Motor neuron (in vitro differentiated cells): ENCODE results near the gene ENPP1. TPM values are rescaled to one million over a fixed set of nuclear protein-coding genes. Genes with fewer than 3 reads are reported as not detected.
A peak's percentile ranks its signal among the peaks of the same experiment; 100 is the strongest.

Experiments used
- ATAC-seq, 8 experiments: fragments of 200-7000 bp; cut with Tn5 transposase; replicated peaks in 6 of 8; 2 replicates each; pipeline ENCODE4 v1.8.0; 2021; ENCODE audit warnings: mild to moderate bottlenecking in 8 of 8, moderate library complexity in 8 of 8
- H3K27ac ChIP-seq, 2 donors: fragments of 250-450 bp; sonication (Bioruptor Pico); 2 replicates each; pipeline ENCODE4 v1.9.0; 2021; ENCODE audit warnings: antibody characterized with exemption in 2 of 2, mild to moderate bottlenecking in 2 of 2, moderate library complexity in 1 of 2
- H3K4me1 ChIP-seq, 2 donors: fragments of 250-450 bp; sonication (Bioruptor Pico); replicated peaks in 1 of 2; 2 replicates each; pipeline ENCODE4 v1.6.1; 2021; ENCODE audit warnings: antibody characterized with exemption in 2 of 2, mild to moderate bottlenecking in 2 of 2, moderate library complexity in 1 of 2
- H3K4me3 ChIP-seq, 5 donors: fragments of 250-450 bp; sonication (Bioruptor Pico); 2 replicates each; pipeline ENCODE4 v1.9.0; 2021; ENCODE audit warnings: antibody characterized with exemption in 5 of 5, mild to moderate bottlenecking in 5 of 5, moderate library complexity in 4 of 5
- WGBS, 10 experiments: fragments of 450-650 bp; shearing (Covaris generic); methylation state at CpG; one replicate each; pipeline ENCODE4 v1.0.0; 2022; 5-methylcytosine and 5-hydroxymethylcytosine counted together
- in situ Hi-C, 9 experiments: fragments of 400-800 bp; cut with MboI; loops; one replicate each; pipeline ENCODE4 v1.15.0; 2021; ENCODE audit warnings: low sequenced_read_pairs in 9 of 9, low pct_unique_long_range_greater_than_20kb in 2 of 9; ENCODE audit not compliant: unreplicated experiment in 9 of 9
- total RNA-seq, 8 experiments: library from RNA; unstranded; fragments of 300-600 nt; gene quantifications; 2 replicates each; pipeline versions ENCODE4 v1.2.3 to v1.2.4, GENCODE V29; 2022

The ENPP1 gene
- total RNA-seq, 8 experiments from 2014 or later = 1.0 to 40.2 (median 2.5) TPM

DNA sequence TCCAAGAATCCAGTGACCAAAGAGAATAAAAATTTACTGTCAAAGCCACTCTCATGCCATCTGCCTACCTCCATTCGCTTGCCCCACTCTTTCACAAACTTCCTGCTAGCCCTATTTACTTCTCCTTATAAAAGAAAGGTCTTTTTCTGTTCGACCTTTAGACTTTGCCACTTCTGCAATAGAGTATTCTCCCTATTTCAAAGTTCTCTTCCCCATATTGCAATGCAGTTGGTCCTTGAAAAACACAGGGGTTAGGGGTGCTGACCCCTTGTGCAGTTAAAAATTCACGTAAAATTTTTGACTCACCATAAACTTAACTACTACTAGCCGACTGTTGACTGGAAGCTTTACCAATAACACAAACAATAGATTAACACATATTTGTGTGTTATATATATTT is 128.3 kb downstream of the ENPP1 start:
- Histone ChIP-seq H3K4me1 (peaks cover 8 to 13% of the 10 kb centered on the region in 2 donors), H3K27ac (no peak overlapping the region), H3K4me3 (no peak overlapping the region)
- in situ Hi-C loops = loop anchor here in 1 of 9 experiments (25.0 kb wide), 1 partner anchor 276 kb away; no protein-coding TSS in a partner anchor
- WGBS, 10 experiments = 57 to 100% (median 90%) methylated on average over 2 to 4 of the region's 4 CpGs; no CpG with 5 or more reads in 1 of the 10 experiments
- no peak for ATAC-seq

DNA sequence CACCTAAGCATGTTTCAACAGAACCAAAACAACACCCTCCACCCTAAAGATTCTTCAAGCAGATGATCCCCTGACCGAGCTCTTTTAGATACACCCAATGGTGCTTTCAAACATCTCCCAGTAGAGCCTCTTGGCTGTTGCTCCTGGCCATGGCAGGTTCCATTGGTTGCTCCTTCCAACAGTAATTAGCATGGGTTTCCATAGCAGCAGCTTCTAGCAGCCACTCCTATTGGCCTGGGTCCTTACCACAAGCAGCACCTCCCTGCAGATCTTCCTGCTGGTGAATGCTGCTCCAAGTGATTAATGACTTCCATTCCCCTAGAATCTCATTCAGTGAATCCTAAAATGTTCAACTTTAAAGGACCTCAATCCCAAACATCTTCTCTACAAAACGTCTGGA is 129.4 kb downstream of the ENPP1 start:
- ATAC-seq = peak in 4 of 8 experiments; percentile 19 to 99 (median 74)
- in situ Hi-C loops = loop anchor here in 1 of 9 experiments (25.0 kb wide), 1 partner anchor 275 kb away; no protein-coding TSS in a partner anchor
- no peak overlapping the region for H3K27ac ChIP-seq
- WGBS, 10 experiments = 0 to 62% (median 38%) methylated on average over 1 to 2 of the region's 2 CpGs; no CpG with 5 or more reads in 3 of the 10 experiments
- no peak overlapping the region for H3K4me3 ChIP-seq
- peaks cover 8 to 13% of the 10 kb centered on the region in 2 donors for H3K4me1 ChIP-seq

DNA sequence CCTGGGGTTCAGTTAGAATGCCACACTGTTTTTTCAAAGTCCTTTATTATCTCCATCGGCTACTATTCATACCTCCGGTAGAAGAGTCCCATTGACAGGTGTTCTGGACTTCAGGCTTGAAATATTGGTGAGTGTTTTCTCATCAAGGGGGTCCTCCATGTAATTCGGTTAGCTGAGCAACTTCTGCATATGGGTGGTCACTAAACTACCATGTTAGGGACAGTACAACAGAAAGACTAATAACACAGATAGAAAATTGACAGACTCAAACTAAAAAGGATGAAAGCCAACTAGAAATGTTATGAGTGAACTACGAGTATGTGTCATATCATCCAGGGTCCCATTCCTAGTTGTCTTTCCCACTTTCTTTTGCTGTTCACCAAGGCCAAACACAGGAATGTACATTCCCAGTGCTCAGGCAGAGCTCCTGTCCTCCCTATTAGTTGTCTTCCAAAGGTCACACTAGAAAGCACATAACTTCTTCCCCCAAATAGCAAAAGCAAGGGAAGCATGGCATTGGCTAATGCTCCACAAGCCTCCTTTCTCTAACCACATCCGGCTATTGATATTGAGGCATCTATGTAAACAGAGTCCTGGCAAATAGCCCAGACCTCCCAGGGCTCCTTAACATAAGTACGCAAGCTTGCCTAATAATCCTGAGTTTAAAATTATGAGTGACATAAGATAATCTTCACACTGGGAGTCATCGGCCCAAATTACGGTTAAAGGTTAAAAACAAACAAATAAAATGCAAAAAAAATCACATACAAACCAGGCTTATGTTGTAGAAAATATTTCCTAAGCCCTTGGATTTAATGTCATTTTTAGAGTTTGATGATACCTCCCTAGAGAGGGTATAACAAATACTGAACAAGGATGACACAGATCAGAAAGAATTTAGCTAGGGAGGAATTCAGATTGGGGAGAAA is 130.1 kb downstream of the ENPP1 start:
- 18 to 100% (median 78%) methylated on average over 2 to 7 of the region's 8 CpGs for WGBS, 10 experiments
- no peak overlapping the region for H3K27ac ChIP-seq
- no peak overlapping the region for H3K4me3 ChIP-seq
- in situ Hi-C loops = loop anchor here in 1 of 9 experiments (25.0 kb wide), 1 partner anchor 274 kb away; no protein-coding TSS in a partner anchor
- peaks cover 8 to 13% of the 10 kb centered on the region in 2 donors for H3K4me1 ChIP-seq
- peak in 5 of 8 experiments; percentile 29 to 82 (median 53) for ATAC-seq

Other genes starting within 250 kb of the ENPP1 start
- 1 to 10 TPM in 3 of 8 experiments, under 1 TPM in 4, not detected in 1; 0.45 to 1.5 (median 0.90) TPM for gene ARG1, start 234.8 kb upstream of the ENPP1 start, total RNA-seq
- 10 to 100 TPM; 22.7 to 38.4 (median 26.9) TPM for gene MED23, start 179.8 kb upstream of the ENPP1 start, total RNA-seq
- under 1 TPM in 5 of 8 experiments, not detected in 3; 0.14 to 0.78 (median 0.27) TPM for gene ENPP3, start 170.7 kb upstream of the ENPP1 start, total RNA-seq
- gene OR2A4, start 106.6 kb upstream of the ENPP1 start, total RNA-seq = under 1 TPM in 4 of 8 experiments, not detected in 4; 0.13 to 0.38 (median 0.17) TPM
- gene CTAGE9, start 97.0 kb upstream of the ENPP1 start, total RNA-seq = under 1 TPM in 3 of 8 experiments, not detected in 5; 0.13 to 0.66 (median 0.14) TPM
- 100 to 1,000 TPM in 1 of 8 experiments, 10 to 100 TPM in 2, 1 to 10 TPM in 4, under 1 TPM in 1; 0.56 to 293 (median 3.0) TPM for gene CCN2, start 143.4 kb downstream of the ENPP1 start, total RNA-seq